A673 (cell line): ENCODE measurements around the gene VSTM4. TPM values are rescaled to one million over a fixed set of nuclear protein-coding genes. Genes with fewer than 3 reads are reported as not detected.

ENCODE experiments used
- BruUV-seq: library from RNA; stranded (reverse); fragments of 400-500 nt; replicated peaks from 2 replicates; lab custom pipeline; 2021; lab: Mats Ljungman, UMichigan
- CTCF ChIA-PET: fragments of 300-600 bp; sonication (Branson Sonifier 250); formaldehyde crosslinking; loops from one replicate; lab custom pipeline; 2022; ENCODE audit warnings: antibody characterized with exemption; lab: Charles Lee
- POLR2A ChIA-PET: fragments of 300-600 bp; sonication (Branson Sonifier 250); formaldehyde crosslinking; loops from one replicate; lab custom pipeline; 2022; ENCODE audit warnings: antibody characterized with exemption; ENCODE audit not compliant: low non-redundant PET; lab: Charles Lee
- DNase-seq: peaks from one replicate; pipeline ENCODE4 v3.0.0-alpha.2; 2015; ENCODE audit warnings: low spot score
- H3K27ac ChIP-seq: fragments of 200-600 bp; sonication (generic); 2 replicates; pipeline ENCODE4 v1.5.1; 2016; ENCODE audit warnings: mixed run types, low read depth, mild to moderate bottlenecking, mixed read lengths, antibody characterized with exemption, low read length; ENCODE audit not compliant: poor library complexity, severe bottlenecking
- H3K27me3 ChIP-seq: fragments of 200-600 bp; sonication (generic); replicated peaks from 2 replicates; pipeline ENCODE4 v1.6.1; 2017; ENCODE audit warnings: mixed run types, low read depth, mild to moderate bottlenecking, mixed read lengths, antibody characterized with exemption, low read length; ENCODE audit not compliant: insufficient read depth, poor library complexity
- H3K36me3 ChIP-seq: fragments of 200-600 bp; sonication (generic); 2 replicates; pipeline ENCODE4 v1.6.1; 2016; ENCODE audit warnings: mixed run types, mild to moderate bottlenecking, mixed read lengths, antibody characterized with exemption, low read length; ENCODE audit not compliant: insufficient read depth, poor library complexity, severe bottlenecking
- H3K4me1 ChIP-seq: fragments of 200-600 bp; sonication (generic); 2 replicates; pipeline ENCODE4 v1.6.1; 2017; ENCODE audit warnings: mixed run types, mild to moderate bottlenecking, mixed read lengths, antibody characterized with exemption, low read length; ENCODE audit not compliant: insufficient read depth, poor library complexity, severe bottlenecking
- H3K4me3 ChIP-seq: fragments of 200-600 bp; sonication (generic); 2 replicates; pipeline ENCODE4 v1.5.1; 2016; ENCODE audit warnings: low read depth, mixed run types, mild to moderate bottlenecking, mixed read lengths, low read length; ENCODE audit not compliant: poor library complexity, severe bottlenecking
- H3K9me3 ChIP-seq: fragments of 200-600 bp; sonication (generic); 2 replicates; pipeline ENCODE4 v1.6.1; 2016; ENCODE audit warnings: mixed run types, low read depth, mild to moderate bottlenecking, mixed read lengths, antibody characterized with exemption, low read length; ENCODE audit not compliant: poor library complexity, severe bottlenecking
- EZH2 ChIP-seq: fragments of 200-600 bp; sonication (generic); IDR thresholded peaks from 2 replicates; pipeline ENCODE4 v1.6.1; 2017; ENCODE audit warnings: borderline replicate concordance, low read depth, mild to moderate bottlenecking, mixed read lengths, antibody characterized with exemption, low read length; ENCODE audit not compliant: poor library complexity, severe bottlenecking
- intact Hi-C: fragments of 100-400 bp; cut with micrococcal nuclease; formaldehyde crosslinking; loops from one replicate; pipeline ENCODE4 v1.10.0; 2022; ENCODE audit not compliant: unreplicated experiment
- total RNA-seq: library from RNA; stranded (reverse); gene quantifications from 2 replicates; pipeline ENCODE4 v1.2.3, GENCODE V29; 2021
- TF ChIP-seq, protein P1 (sequence below): fragments of 300-800, 200-600 bp; sonication (generic); conservative IDR thresholded peaks from 2 replicates; pipeline ENCODE4 v1.5.1; 2017; ENCODE audit warnings: low read depth, mild to moderate bottlenecking, antibody characterized with exemption, low read length, moderate library complexity, mixed read lengths

Gene VSTM4
- total RNA-seq, 1 experiment from 2014 or later = 0.11 TPM

DNA sequence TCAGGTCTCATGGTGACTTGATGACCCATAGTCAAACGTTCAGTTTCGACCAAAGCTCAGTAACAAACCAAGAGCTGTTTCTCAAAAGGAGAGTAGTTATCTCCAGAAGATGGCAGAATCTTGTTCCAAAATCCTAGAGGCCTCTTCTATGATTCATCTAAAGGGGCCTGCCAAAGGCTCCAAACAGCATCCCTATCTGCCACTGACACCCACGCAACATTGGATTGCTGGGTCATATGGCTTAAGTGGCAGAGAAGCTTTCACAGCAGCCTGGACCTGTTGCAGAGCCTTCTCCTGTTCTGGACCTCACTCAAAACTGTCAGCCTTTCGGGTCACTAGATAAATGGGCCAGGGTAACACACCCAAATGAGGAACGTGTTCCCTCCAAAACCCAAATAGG, 121.7 kb downstream of the VSTM4 start:
- no peak overlapping the region for H3K27ac ChIP-seq
- POLR2A ChIA-PET = no interaction called here
- H3K36me3 ChIP-seq = no peaks in the 10 kb centered on the region
- no peaks in the 10 kb centered on the region for H3K9me3 ChIP-seq
- H3K27me3 ChIP-seq = no peaks in the 10 kb centered on the region
- no TSS peak for BruUV-seq
- intact Hi-C loops = no loop called here
- H3K4me3 ChIP-seq = no peak overlapping the region
- CTCF ChIA-PET = no interaction called here
- H3K4me1 ChIP-seq = no peaks in the 10 kb centered on the region
- no peak for DNase-seq
- TF ChIP-seq EZH2 = no peak

DNA sequence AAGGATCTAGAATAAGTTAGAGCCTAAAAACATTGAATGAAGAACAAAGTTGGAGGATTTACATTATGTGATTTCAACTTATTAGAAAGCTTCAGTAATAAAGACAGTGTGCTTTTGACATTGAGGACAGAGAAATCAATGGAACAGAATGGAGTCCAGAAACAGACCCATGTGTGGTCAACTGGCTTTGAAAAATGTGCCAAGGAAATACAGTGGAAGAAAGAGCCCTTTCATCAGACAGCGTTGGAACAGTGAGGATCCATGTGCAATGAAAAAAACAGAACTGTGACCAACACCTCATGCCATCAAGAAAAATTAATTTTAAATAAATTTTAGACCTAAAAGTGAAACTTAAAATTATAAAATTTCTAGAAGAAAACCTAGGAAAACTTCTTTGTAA, 125.1 kb downstream of the VSTM4 start:
- BruUV-seq = no TSS peak
- H3K36me3 ChIP-seq = no peaks in the 10 kb centered on the region
- no peaks in the 10 kb centered on the region for H3K4me1 ChIP-seq
- H3K4me3 ChIP-seq = no peak overlapping the region
- DNase-seq = no peak
- ChIA-PET CTCF (no interaction called here), POLR2A (no interaction called here)
- intact Hi-C loops = no loop called here
- H3K9me3 ChIP-seq = no peaks in the 10 kb centered on the region
- no peaks in the 10 kb centered on the region for H3K27me3 ChIP-seq
- no peak overlapping the region for H3K27ac ChIP-seq
- TF ChIP-seq EZH2 = no peak
- TF ChIP-seq, protein P1, sequence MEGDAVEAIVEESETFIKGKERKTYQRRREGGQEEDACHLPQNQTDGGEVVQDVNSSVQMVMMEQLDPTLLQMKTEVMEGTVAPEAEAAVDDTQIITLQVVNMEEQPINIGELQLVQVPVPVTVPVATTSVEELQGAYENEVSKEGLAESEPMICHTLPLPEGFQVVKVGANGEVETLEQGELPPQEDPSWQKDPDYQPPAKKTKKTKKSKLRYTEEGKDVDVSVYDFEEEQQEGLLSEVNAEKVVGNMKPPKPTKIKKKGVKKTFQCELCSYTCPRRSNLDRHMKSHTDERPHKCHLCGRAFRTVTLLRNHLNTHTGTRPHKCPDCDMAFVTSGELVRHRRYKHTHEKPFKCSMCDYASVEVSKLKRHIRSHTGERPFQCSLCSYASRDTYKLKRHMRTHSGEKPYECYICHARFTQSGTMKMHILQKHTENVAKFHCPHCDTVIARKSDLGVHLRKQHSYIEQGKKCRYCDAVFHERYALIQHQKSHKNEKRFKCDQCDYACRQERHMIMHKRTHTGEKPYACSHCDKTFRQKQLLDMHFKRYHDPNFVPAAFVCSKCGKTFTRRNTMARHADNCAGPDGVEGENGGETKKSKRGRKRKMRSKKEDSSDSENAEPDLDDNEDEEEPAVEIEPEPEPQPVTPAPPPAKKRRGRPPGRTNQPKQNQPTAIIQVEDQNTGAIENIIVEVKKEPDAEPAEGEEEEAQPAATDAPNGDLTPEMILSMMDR = no peak

DNA sequence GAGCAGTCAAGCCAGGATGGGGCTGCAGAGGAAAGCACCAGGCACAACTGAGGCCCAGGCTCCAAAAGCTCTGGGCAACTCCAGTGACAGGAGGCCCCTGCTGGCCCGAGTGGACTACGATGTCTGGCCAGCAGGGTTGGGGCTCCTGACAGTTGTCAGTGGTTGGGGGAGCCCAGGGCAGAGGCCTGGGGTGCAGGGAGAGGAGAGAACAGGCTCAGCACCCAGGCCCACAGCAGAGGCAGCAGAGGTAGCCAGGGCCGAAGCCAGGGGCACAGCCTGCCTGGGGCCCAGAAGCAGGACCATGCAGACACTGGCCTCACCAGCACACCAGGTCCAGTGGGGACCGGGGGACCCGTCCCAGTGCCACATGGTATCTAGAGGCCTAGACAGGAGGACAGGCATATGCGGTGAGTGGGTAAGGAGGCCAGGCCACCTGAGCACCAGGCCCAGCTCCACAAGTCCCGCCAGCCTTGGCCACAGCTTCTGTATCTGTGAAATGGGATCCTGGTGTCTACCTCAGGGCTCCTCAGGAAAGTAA, 129.6 kb downstream of the VSTM4 start:
- no peaks in the 10 kb centered on the region for H3K9me3 ChIP-seq
- BruUV-seq = no TSS peak
- no peak for DNase-seq
- no peak overlapping the region for H3K4me3 ChIP-seq
- TF ChIP-seq, protein P1 = no peak
- no peak for TF ChIP-seq EZH2
- no peaks in the 10 kb centered on the region for H3K4me1 ChIP-seq
- POLR2A ChIA-PET = no interaction called here
- H3K27ac ChIP-seq = no peak overlapping the region
- CTCF ChIA-PET = no interaction called here
- no peaks in the 10 kb centered on the region for H3K36me3 ChIP-seq
- H3K27me3 ChIP-seq = peaks cover 2% of the 10 kb centered on the region
- intact Hi-C loops = loop anchor here (10.0 kb wide), 1 partner anchor 179 kb away; no protein-coding TSS in a partner anchor
